ENCODE measurements around the gene RELN. TPM values are rescaled to one million over a fixed set of nuclear protein-coding genes. Genes with fewer than 3 reads are reported as not detected.

RELN gene
- total and polyA plus RNA-seq, 9 of the 15 experiments (the other 6 are each of a cell fraction or from before 2014, with no cell fraction given): 12.9 to 43.2 (median 18.1) TPM

- intact Hi-C loops (cut with micrococcal nuclease): no loop called here
- no peaks in the 10 kb centered on the region for H3K9me3 ChIP-seq (replicated peaks; ENCODE audit: control insufficient read depth, insufficient read depth, low read depth, low read length)
- no TSS peak for BruUV-seq (replicated peaks)
- ChIA-PET CTCF (ENCODE audit: low intra/inter-chr PET ratio) (no interaction called here), POLR2A (interaction anchor here (1.2 kb wide), 2 partner anchors 10 to 47 kb away, joined by 3 read pairs; no protein-coding TSS in a partner anchor)
- no peak overlapping the region for H3K4me3 ChIP-seq
- H3K27me3 ChIP-seq (ENCODE audit: control insufficient read depth in 2 of 2, insufficient read depth in 2 of 2, low read length in 2 of 2): no peaks in the 10 kb centered on the region
- no peaks in the 10 kb centered on the region; the same call in 2 of the 3 replicates for H3K36me3 ChIP-seq (ENCODE audit: control insufficient read depth, insufficient read depth, low read length)
- in situ Hi-C loops (cut with MboI): loop anchor here (10.0 kb wide), 1 partner anchor 163 kb away; no protein-coding TSS in a partner anchor
- H3K9me1 ChIP-seq (ENCODE audit: control insufficient read depth, insufficient read depth, low read length): no peaks in the 10 kb centered on the region
- no peaks in the 10 kb centered on the region for H4K20me1 ChIP-seq (replicated peaks; ENCODE audit: control insufficient read depth, insufficient read depth, low read length)
- H3K4me1 ChIP-seq (replicated peaks in 1 of 2; ENCODE audit: control insufficient read depth in 2 of 2, insufficient read depth in 2 of 2, low read length in 2 of 2): peaks cover 27 to 49% of the 10 kb centered on the region in 2 experiments
- H3K9ac ChIP-seq (ENCODE audit: insufficient read depth in 1 of 2, low read depth in 2 of 2, low read length in 2 of 2): 0 out of 4 replicates have a peak overlapping the region, but pooled peaks of 1 of the 2 experiments have one; percentile 1
- FAIRE-seq (no peak), DNase-seq (ENCODE audit: extremely low read depth in 1 of 4, low spot score in 3 of 4) (no peak), ATAC-seq (no peak)
- WGBS (ENCODE audit: insufficient coverage, low coverage, missing lambda C conversion rate): 61% methylated on average over 2 of the region's 2 CpGs
- peaks cover 27% of the 10 kb centered on the region for H3K79me2 ChIP-seq (ENCODE audit: control insufficient read depth, insufficient read depth, low read length)
- peak overlapping the region; percentile 78; the same call in 1 of the 2 replicates for H3K4me2 ChIP-seq (ENCODE audit: insufficient read depth, low read length)
- no peak overlapping the region for H3K27ac ChIP-seq (ENCODE audit: extremely low read depth, low read depth, low read length)
- peak overlapping the region; percentile 92; the same call in 1 of the 2 replicates for H2AFZ ChIP-seq (ENCODE audit: low read depth, low read length)
- TF ChIP-seq ELF1 (tag; IDR thresholded peaks at IDR 0.05) (no peak), ASH1L (IDR thresholded peaks at IDR 0.05; ENCODE audit: borderline replicate concordance, low read depth, partially characterized antibody) (no peak), ZFP36 (IDR thresholded peaks at IDR 0.05; ENCODE audit: low read depth, low read length, partially characterized antibody) (peak; percentile 88), RCOR1 (IDR thresholded peaks at IDR 0.05; ENCODE audit: borderline replicate concordance in 1 of 2, low read depth in 2 of 2, low read length in 2 of 2) (peak; percentile 31 to 59; a peak in 3 of 4 replicates), ZNF551 (CRISPR knock-in tag; IDR thresholded peaks at IDR 0.05) (no peak), ADNP (tag; IDR thresholded peaks at IDR 0.05) (peak; percentile 73; the same call in 1 of the 2 replicates), COPS2 (conservative IDR thresholded peaks at IDR 0.05) (no peak), SRSF9 (IDR thresholded peaks at IDR 0.05; ENCODE audit: borderline replicate concordance, low read depth, low read length) (no peak), MTA3 (IDR thresholded peaks at IDR 0.05; ENCODE audit: borderline replicate concordance) (no peak), ZNF316 (IDR thresholded peaks at IDR 0.05) (no peak), BCOR (IDR thresholded peaks at IDR 0.05) (peak; percentile 98), EHMT2 (IDR thresholded peaks at IDR 0.05) (no peak), HDAC1 (IDR thresholded peaks at IDR 0.05) (peak; percentile 20 to 70; a peak in 2 of 4 replicates), SAFB (IDR thresholded peaks at IDR 0.05; ENCODE audit: borderline replicate concordance, low read depth, low read length) (no peak), ZSCAN29 (IDR thresholded peaks at IDR 0.05) (no peak), CBX1 (IDR thresholded peaks at IDR 0.05; ENCODE audit: low read depth) (0 out of 2 replicates have a peak, but pooled peaks have one; percentile 63), ZNF740 (CRISPR knock-in tag; IDR thresholded peaks at IDR 0.05) (no peak), ZNF740 (tag; IDR thresholded peaks at IDR 0.05) (no peak), SMARCA5 (IDR thresholded peaks at IDR 0.05) (peak; percentile 82), NUFIP1 (IDR thresholded peaks at IDR 0.05; ENCODE audit: partially characterized antibody) (no peak), ZFPM2 (CRISPR knock-in tag; IDR thresholded peaks at IDR 0.05) (no peak), RBM25 (IDR thresholded peaks at IDR 0.05; ENCODE audit: low read depth, low read length, severe bottlenecking) (peak; percentile 94), HDGF (IDR thresholded peaks at IDR 0.05) (0 out of 2 replicates have a peak, but pooled peaks have one; percentile 67), ARNT (IDR thresholded peaks at IDR 0.05) (no peak), ZNF699 (CRISPR knock-in tag; IDR thresholded peaks at IDR 0.05; ENCODE audit: insufficient replicate concordance) (no peak), BRD9 (IDR thresholded peaks at IDR 0.05; ENCODE audit: low read depth, partially characterized antibody) (peak; percentile 29)
Observed at GRCh38 chr7:103991406-103991805, 1.9 kb upstream of the RELN start.
